DND-41 (cell line): ENCODE measurements around the gene CLTCL1.

ENCODE experiments used
- EZH2 ChIP-seq: IDR thresholded peaks from 3 replicates; pipeline ENCODE4 v1.6.1; 2012; ENCODE audit warnings: borderline replicate concordance, low read depth, mild to moderate bottlenecking, moderate library complexity, low read length, inconsistent platforms; ENCODE audit not compliant: severe bottlenecking
- TF ChIP-seq, protein P1 (sequence below): IDR thresholded peaks from 2 replicates; pipeline ENCODE4 v1.5.1; 2012; ENCODE audit warnings: borderline replicate concordance, low read length, moderate library complexity, mild to moderate bottlenecking; ENCODE audit not compliant: poor library complexity, severe bottlenecking; ENCODE audit errors: extremely low read depth

GRCh38 chr22:19132153-19132552 is 159.4 kb downstream of the CLTCL1 start:
- TF ChIP-seq, protein P1, sequence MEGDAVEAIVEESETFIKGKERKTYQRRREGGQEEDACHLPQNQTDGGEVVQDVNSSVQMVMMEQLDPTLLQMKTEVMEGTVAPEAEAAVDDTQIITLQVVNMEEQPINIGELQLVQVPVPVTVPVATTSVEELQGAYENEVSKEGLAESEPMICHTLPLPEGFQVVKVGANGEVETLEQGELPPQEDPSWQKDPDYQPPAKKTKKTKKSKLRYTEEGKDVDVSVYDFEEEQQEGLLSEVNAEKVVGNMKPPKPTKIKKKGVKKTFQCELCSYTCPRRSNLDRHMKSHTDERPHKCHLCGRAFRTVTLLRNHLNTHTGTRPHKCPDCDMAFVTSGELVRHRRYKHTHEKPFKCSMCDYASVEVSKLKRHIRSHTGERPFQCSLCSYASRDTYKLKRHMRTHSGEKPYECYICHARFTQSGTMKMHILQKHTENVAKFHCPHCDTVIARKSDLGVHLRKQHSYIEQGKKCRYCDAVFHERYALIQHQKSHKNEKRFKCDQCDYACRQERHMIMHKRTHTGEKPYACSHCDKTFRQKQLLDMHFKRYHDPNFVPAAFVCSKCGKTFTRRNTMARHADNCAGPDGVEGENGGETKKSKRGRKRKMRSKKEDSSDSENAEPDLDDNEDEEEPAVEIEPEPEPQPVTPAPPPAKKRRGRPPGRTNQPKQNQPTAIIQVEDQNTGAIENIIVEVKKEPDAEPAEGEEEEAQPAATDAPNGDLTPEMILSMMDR: no peak
- no peak for TF ChIP-seq EZH2
